GM12865 (cell line): ENCODE results near the gene OR2A5.

Source experiments
- DNase-seq: peaks from one replicate; pipeline ENCODE4 v3.0.0; 2010; ENCODE audit warnings: low read depth
- H3K4me3 ChIP-seq: 2 replicates; pipeline ENCODE4 v1.5.1; 2011; ENCODE audit warnings: mild to moderate bottlenecking, low read depth, low read length, control low read depth
- TF ChIP-seq, protein P1 (sequence below): IDR thresholded peaks from 2 replicates; pipeline ENCODE4 v1.5.1; 2011; ENCODE audit warnings: low read length, control low read depth, low read depth, inconsistent platforms; ENCODE audit not compliant: insufficient read depth; ENCODE audit errors: missing control alignments

Gene OR2A5

GRCh38 chr7:144105211-144105610, 56.5 kb downstream of the OR2A5 start:
- TF ChIP-seq, protein P1, sequence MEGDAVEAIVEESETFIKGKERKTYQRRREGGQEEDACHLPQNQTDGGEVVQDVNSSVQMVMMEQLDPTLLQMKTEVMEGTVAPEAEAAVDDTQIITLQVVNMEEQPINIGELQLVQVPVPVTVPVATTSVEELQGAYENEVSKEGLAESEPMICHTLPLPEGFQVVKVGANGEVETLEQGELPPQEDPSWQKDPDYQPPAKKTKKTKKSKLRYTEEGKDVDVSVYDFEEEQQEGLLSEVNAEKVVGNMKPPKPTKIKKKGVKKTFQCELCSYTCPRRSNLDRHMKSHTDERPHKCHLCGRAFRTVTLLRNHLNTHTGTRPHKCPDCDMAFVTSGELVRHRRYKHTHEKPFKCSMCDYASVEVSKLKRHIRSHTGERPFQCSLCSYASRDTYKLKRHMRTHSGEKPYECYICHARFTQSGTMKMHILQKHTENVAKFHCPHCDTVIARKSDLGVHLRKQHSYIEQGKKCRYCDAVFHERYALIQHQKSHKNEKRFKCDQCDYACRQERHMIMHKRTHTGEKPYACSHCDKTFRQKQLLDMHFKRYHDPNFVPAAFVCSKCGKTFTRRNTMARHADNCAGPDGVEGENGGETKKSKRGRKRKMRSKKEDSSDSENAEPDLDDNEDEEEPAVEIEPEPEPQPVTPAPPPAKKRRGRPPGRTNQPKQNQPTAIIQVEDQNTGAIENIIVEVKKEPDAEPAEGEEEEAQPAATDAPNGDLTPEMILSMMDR, result no peak
- no peak overlapping the region for H3K4me3 ChIP-seq
- DNase-seq, result no peak
